HepG2 (cell line): Measurements from ENCODE around the gene PEX12. TPM values are rescaled to one million over a fixed set of nuclear protein-coding genes. Genes with fewer than 3 reads are reported as not detected.

ENCODE experiments used
- HINFP ChIP-seq: sonication (generic); formaldehyde crosslinking; IDR thresholded peaks from 2 replicates; pipeline ENCODE4 v1.4.0; 2020; ENCODE audit warnings: low read depth, mild to moderate bottlenecking, missing genetic modification reagents
- IRX3 ChIP-seq: sonication (generic); formaldehyde crosslinking; IDR thresholded peaks from 2 replicates; pipeline ENCODE4 v1.8.1; 2023; ENCODE audit warnings: mild to moderate bottlenecking, low read depth, missing genetic modification reagents, borderline replicate concordance
- KAT8 ChIP-seq: IDR thresholded peaks from 2 replicates; pipeline ENCODE4 v1.6.1; 2016; ENCODE audit warnings: missing genetic modification reagents, missing compliant biosample characterization
- MED13 ChIP-seq: sonication (generic); formaldehyde crosslinking; IDR thresholded peaks from 2 replicates; pipeline ENCODE4 v1.5.0; 2020; ENCODE audit warnings: missing genetic modification reagents
- MEIS1 ChIP-seq: sonication (generic); formaldehyde crosslinking; IDR thresholded peaks from 2 replicates; pipeline ENCODE4 v1.9.0; 2021; ENCODE audit warnings: mild to moderate bottlenecking, missing genetic modification reagents, moderate library complexity, borderline replicate concordance
- SRF ChIP-seq: IDR thresholded peaks from 2 replicates; pipeline ENCODE4 v1.6.1; 2011; ENCODE audit warnings: mild to moderate bottlenecking, low read depth, low read length, moderate library complexity
- TOE1 ChIP-seq: sonication (generic); formaldehyde crosslinking; IDR thresholded peaks from 2 replicates; pipeline ENCODE4 v1.4.0; 2020; ENCODE audit warnings: mild to moderate bottlenecking, missing genetic modification reagents
- TOPORS ChIP-seq: sonication (generic); formaldehyde crosslinking; IDR thresholded peaks from 2 replicates; pipeline ENCODE4 v1.8.0; 2023; ENCODE audit warnings: mild to moderate bottlenecking, missing genetic modification reagents
- ZBTB7B ChIP-seq: sonication (generic); formaldehyde crosslinking; IDR thresholded peaks from 2 replicates; pipeline ENCODE4 v1.4.0; 2020; ENCODE audit warnings: missing genetic modification reagents
- ZMYM4 ChIP-seq: sonication (generic); formaldehyde crosslinking; IDR thresholded peaks from 2 replicates; pipeline ENCODE4 v1.8.1; 2023; ENCODE audit warnings: mild to moderate bottlenecking, missing genetic modification reagents
- ZNF138 ChIP-seq: sonication (generic); formaldehyde crosslinking; IDR thresholded peaks from 2 replicates; pipeline ENCODE4 v1.5.0; 2020; ENCODE audit warnings: mild to moderate bottlenecking, low read depth, missing genetic modification reagents
- ZNF17 ChIP-seq: sonication (generic); formaldehyde crosslinking; IDR thresholded peaks from 2 replicates; pipeline ENCODE4 v1.5.0; 2020; ENCODE audit warnings: mild to moderate bottlenecking, missing genetic modification reagents
- ZNF207 ChIP-seq: fragments of 450-650 bp; IDR thresholded peaks from 2 replicates; pipeline ENCODE4 v1.6.1; 2016; ENCODE audit warnings: antibody characterized with exemption, borderline replicate concordance
- ZNF33A ChIP-seq: sonication (generic); formaldehyde crosslinking; IDR thresholded peaks from 2 replicates; pipeline ENCODE4 v1.5.1; 2020; ENCODE audit warnings: missing genetic modification reagents, mild to moderate bottlenecking, moderate library complexity, borderline replicate concordance
- ZNF652 ChIP-seq: IDR thresholded peaks from 2 replicates; pipeline ENCODE4 v1.6.1; 2016; ENCODE audit warnings: low read depth, borderline replicate concordance
- ZNF776 ChIP-seq: sonication (generic); formaldehyde crosslinking; IDR thresholded peaks from 2 replicates; pipeline ENCODE4 v1.4.0; 2020; ENCODE audit warnings: mild to moderate bottlenecking, missing genetic modification reagents
- ZNF883 ChIP-seq: sonication (generic); formaldehyde crosslinking; IDR thresholded peaks from 2 replicates; pipeline ENCODE4 v1.5.1; 2020; ENCODE audit warnings: mild to moderate bottlenecking, missing genetic modification reagents; ENCODE audit errors: not compliant biosample characterization
- polyA plus RNA-seq, 8 experiments: library from polyadenylated mRNA; depleted of rRNA in 3 of 8; stranded (reverse) in 7 of 8; unstranded in 1 of 8; fragments of >200 nt; fragmentation: Illumina TruSeq in 4 of 8; extraction: Trizol in 4 of 8; gene quantifications; 2 replicates each; pipeline versions ENCODE4 v1.2.1 to v1.2.3, GENCODE V29; 2011 to 2016; ENCODE audit warnings: low read depth in 4 of 8, missing spikeins in 1 of 8, mixed read lengths in 1 of 8; ENCODE audit not compliant: insufficient read depth in 1 of 8
- total RNA-seq, 5 experiments: library from RNA; depleted of rRNA; stranded (reverse); fragments of >200 nt; fragmentation: Illumina TruSeq; extraction: Trizol; gene quantifications; 2 replicates each; pipeline ENCODE4 v1.2.3, GENCODE V29; 2016; ENCODE audit warnings: low read depth in 1 of 5
- TF ChIP-seq, protein P1 (sequence below): sonication (generic); formaldehyde crosslinking; IDR thresholded peaks from 2 replicates; pipeline ENCODE4 v1.9.0; 2021; ENCODE audit warnings: mild to moderate bottlenecking, missing genetic modification reagents

PEX12 gene
- total and polyA plus RNA-seq, 2 of the 13 experiments (the other 11 are each of a cell fraction or from before 2014, with no cell fraction given): 5.1 to 11.9 TPM

DNA sequence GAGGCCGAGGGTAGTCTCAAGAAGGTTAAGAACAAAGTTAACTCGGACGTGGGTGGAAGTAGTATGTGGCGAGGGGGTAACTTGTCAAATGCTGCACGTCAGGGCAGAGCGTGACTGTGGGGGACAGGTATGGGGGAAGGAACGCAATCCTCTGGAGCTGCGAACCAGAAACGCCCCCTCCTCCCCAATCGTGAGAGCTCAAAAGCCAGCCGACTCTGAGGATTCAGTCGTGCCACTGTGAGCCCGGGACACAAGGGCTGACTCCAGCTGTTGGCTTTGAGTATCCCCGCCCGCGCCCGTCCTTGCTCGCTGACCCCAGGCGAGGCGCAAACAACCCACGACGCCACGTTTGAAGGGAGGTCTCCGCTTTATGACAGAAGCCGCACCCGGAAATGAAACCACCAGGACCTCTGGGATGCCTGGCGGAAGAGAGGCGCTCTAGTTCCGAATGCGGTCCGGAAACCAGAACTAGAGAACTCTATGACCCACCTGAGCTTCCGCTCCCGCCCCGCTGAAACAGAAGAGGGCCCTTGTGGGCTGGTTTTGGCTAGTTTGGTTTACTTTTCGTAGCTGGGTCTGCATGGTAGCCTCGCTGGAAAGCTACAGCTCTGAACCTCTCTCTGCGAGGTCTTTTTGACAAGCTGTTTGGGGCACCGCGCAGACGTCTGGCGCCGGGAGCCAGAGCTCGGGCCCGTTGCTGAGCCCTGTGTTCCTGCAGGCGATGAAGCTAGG lies at the start of gene PEX12 (continued):
- TF ChIP-seq IRX3 (no peak), ZNF776 (no peak), ZNF883 (CRISPR knock-in tag) (no peak), HINFP (CRISPR knock-in tag) (peak; percentile 84; the same call in 1 of the 2 replicates), ZBTB7B (peak; percentile 58; the same call in 1 of the 2 replicates), ZMYM4 (CRISPR knock-in tag) (peak; percentile 94), MEIS1 (peak; percentile 74; the same call in 1 of the 2 replicates), TOE1 (no peak), ZNF138 (CRISPR knock-in tag) (peak; percentile 31; the same call in 1 of the 2 replicates), ZNF17 (CRISPR knock-in tag) (no peak), MED13 (CRISPR knock-in tag) (no peak), KAT8 (CRISPR knock-in tag) (peak; percentile 100), TOPORS (no peak), ZNF207 (no peak), ZNF33A (CRISPR knock-in tag) (no peak), ZNF652 (no peak), SRF (no peak)
- TF ChIP-seq, protein P1, sequence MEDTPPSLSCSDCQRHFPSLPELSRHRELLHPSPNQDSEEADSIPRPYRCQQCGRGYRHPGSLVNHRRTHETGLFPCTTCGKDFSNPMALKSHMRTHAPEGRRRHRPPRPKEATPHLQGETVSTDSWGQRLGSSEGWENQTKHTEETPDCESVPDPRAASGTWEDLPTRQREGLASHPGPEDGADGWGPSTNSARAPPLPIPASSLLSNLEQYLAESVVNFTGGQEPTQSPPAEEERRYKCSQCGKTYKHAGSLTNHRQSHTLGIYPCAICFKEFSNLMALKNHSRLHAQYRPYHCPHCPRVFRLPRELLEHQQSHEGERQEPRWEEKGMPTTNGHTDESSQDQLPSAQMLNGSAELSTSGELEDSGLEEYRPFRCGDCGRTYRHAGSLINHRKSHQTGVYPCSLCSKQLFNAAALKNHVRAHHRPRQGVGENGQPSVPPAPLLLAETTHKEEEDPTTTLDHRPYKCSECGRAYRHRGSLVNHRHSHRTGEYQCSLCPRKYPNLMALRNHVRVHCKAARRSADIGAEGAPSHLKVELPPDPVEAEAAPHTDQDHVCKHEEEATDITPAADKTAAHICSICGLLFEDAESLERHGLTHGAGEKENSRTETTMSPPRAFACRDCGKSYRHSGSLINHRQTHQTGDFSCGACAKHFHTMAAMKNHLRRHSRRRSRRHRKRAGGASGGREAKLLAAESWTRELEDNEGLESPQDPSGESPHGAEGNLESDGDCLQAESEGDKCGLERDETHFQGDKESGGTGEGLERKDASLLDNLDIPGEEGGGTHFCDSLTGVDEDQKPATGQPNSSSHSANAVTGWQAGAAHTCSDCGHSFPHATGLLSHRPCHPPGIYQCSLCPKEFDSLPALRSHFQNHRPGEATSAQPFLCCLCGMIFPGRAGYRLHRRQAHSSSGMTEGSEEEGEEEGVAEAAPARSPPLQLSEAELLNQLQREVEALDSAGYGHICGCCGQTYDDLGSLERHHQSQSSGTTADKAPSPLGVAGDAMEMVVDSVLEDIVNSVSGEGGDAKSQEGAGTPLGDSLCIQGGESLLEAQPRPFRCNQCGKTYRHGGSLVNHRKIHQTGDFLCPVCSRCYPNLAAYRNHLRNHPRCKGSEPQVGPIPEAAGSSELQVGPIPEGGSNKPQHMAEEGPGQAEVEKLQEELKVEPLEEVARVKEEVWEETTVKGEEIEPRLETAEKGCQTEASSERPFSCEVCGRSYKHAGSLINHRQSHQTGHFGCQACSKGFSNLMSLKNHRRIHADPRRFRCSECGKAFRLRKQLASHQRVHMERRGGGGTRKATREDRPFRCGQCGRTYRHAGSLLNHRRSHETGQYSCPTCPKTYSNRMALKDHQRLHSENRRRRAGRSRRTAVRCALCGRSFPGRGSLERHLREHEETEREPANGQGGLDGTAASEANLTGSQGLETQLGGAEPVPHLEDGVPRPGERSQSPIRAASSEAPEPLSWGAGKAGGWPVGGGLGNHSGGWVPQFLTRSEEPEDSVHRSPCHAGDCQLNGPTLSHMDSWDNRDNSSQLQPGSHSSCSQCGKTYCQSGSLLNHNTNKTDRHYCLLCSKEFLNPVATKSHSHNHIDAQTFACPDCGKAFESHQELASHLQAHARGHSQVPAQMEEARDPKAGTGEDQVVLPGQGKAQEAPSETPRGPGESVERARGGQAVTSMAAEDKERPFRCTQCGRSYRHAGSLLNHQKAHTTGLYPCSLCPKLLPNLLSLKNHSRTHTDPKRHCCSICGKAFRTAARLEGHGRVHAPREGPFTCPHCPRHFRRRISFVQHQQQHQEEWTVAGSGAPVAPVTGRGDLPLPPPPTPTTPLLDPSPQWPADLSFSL: no peak
